Ishikawa (cell line): Measurements from ENCODE around the gene MOB3B.

Experiments
- EGR1 ChIP-seq: IDR thresholded peaks from 2 replicates; pipeline ENCODE4 v1.6.1; 2012
- TAF1 ChIP-seq: IDR thresholded peaks from 2 replicates; pipeline ENCODE4 v1.6.1; 2012; ENCODE audit warnings: low read depth, mild to moderate bottlenecking
- TEAD4 ChIP-seq: IDR thresholded peaks from 2 replicates; pipeline ENCODE4 v1.6.1; 2012
- YY1 ChIP-seq: IDR thresholded peaks from 2 replicates; pipeline ENCODE4 v1.6.1; 2012; ENCODE audit warnings: low read depth
- TF ChIP-seq, protein P1 (sequence below): IDR thresholded peaks from 2 replicates; pipeline ENCODE4 v1.6.1; 2012; ENCODE audit warnings: low read depth, mild to moderate bottlenecking

- TF ChIP-seq EGR1, result no peak
- TF ChIP-seq, protein P1, sequence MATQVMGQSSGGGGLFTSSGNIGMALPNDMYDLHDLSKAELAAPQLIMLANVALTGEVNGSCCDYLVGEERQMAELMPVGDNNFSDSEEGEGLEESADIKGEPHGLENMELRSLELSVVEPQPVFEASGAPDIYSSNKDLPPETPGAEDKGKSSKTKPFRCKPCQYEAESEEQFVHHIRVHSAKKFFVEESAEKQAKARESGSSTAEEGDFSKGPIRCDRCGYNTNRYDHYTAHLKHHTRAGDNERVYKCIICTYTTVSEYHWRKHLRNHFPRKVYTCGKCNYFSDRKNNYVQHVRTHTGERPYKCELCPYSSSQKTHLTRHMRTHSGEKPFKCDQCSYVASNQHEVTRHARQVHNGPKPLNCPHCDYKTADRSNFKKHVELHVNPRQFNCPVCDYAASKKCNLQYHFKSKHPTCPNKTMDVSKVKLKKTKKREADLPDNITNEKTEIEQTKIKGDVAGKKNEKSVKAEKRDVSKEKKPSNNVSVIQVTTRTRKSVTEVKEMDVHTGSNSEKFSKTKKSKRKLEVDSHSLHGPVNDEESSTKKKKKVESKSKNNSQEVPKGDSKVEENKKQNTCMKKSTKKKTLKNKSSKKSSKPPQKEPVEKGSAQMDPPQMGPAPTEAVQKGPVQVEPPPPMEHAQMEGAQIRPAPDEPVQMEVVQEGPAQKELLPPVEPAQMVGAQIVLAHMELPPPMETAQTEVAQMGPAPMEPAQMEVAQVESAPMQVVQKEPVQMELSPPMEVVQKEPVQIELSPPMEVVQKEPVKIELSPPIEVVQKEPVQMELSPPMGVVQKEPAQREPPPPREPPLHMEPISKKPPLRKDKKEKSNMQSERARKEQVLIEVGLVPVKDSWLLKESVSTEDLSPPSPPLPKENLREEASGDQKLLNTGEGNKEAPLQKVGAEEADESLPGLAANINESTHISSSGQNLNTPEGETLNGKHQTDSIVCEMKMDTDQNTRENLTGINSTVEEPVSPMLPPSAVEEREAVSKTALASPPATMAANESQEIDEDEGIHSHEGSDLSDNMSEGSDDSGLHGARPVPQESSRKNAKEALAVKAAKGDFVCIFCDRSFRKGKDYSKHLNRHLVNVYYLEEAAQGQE, result no peak
- no peak for TF ChIP-seq TAF1
- TF ChIP-seq YY1, result no peak
- no peak for TF ChIP-seq TEAD4
Measured at GRCh38 chr9:27518809-27519208, 10.8 kb downstream of the MOB3B start.
